Esophagus (tissue), 2 donors: ENCODE data around the gene CCL16. TPM values are rescaled to one million over a fixed set of nuclear protein-coding genes. Genes with fewer than 3 reads are reported as not detected.

ENCODE experiments used
- H3K27ac ChIP-seq, 2 donors: one replicate each; pipeline ENCODE4 v1.5.1; 2013; ENCODE audit warnings: low read depth in 2 of 2, mild to moderate bottlenecking in 2 of 2, inconsistent platforms in 1 of 2, low read length in 1 of 2, moderate library complexity in 1 of 2
- H3K27me3 ChIP-seq, 2 donors: one replicate each; pipeline ENCODE4 v1.6.1; 2013; ENCODE audit warnings: low read length in 2 of 2, control low read depth in 1 of 2, mild to moderate bottlenecking in 1 of 2; ENCODE audit not compliant: insufficient read depth in 2 of 2, control insufficient read depth in 1 of 2
- H3K36me3 ChIP-seq, 2 donors: one replicate each; pipeline ENCODE4 v1.6.1; 2013; ENCODE audit warnings: low read length in 1 of 2; ENCODE audit not compliant: control insufficient read depth in 2 of 2, insufficient read depth in 2 of 2
- H3K4me1 ChIP-seq, 2 donors: one replicate each; pipeline ENCODE4 v1.6.1; 2013; ENCODE audit warnings: low read length in 1 of 2; ENCODE audit not compliant: control insufficient read depth in 2 of 2, insufficient read depth in 2 of 2
- H3K4me3 ChIP-seq, 2 donors: one replicate each; pipeline ENCODE4 v1.5.1; 2013; ENCODE audit warnings: low read length in 2 of 2, mild to moderate bottlenecking in 2 of 2, low read depth in 1 of 2, moderate library complexity in 1 of 2
- H3K9me3 ChIP-seq, 2 donors: one replicate each; pipeline ENCODE4 v1.6.1; 2013; ENCODE audit warnings: mild to moderate bottlenecking in 2 of 2, low read depth in 1 of 2, low read length in 1 of 2, moderate library complexity in 1 of 2; ENCODE audit not compliant: control insufficient read depth in 2 of 2, insufficient read depth in 1 of 2
- WGBS, 2 donors: extraction: QIAGEN DNeasy Blood & Tissue Kit; methylation state at CpG; one replicate each; pipeline ENCODE4 v1.1.7; 2013; 5-methylcytosine and 5-hydroxymethylcytosine counted together
- polyA plus RNA-seq, 2 donors: library from polyadenylated mRNA; stranded (reverse); fragments of 200-250 nt; gene quantifications; one replicate each; pipeline ENCODE4 v1.2.3, GENCODE V29; 2013
- donor health status: healthy with polysubstance abuse.
- donor health status: Bipolar disorder and iron deficiency.

The CCL16 gene
- polyA plus RNA-seq, 2 donors = 0.08 to 0.24 TPM

DNA sequence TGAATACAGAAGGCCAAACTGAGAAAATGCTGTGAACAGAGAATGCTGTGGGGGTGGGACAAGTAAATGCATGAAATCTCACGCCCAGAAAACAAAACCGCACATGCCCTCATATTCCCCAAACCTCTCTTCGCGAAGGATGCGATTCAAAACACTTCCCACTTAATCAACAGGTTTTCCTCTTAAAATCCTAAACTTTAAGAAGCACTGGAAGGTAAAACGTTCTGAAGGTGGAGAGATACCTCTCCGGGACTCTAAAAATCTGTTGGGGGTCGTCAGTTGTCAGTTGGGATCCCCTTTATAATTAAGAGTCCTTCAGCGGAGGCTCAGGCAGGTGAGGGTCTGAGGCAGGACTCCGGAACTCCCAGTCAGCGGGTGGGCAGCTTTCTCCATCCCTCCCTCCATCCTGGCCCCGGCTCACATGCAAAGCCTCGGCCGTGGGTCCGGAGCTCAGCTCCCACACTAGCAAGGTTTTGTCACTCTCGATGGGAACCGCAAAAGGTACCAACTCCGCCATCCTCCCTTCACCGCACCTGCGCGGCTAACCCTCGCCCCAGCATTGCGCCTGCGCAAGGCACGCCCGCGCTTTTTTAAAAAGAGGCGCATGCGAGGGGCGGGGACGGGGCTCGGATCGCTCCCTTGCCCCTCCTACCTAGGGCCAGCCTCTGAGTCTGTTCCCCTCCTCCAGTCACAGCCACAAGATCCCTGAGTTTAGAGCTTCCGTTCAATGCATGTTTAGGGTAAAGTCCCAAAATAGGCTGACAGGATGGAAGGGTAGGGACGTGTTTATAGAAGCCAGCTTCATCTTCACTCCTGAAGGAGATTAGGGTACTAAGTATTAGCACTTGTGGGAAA lies 50.9 kb downstream of the CCL16 start, which contains the start of gene RDM1:
Gene RDM1 (minus strand): TSS at position 563 of the 855 bp plus-strand sequence. CDS start 46 bp downstream, at position 517.
- WGBS, 2 donors = 2% methylated on average over 35 of the region's 35 CpGs
- H3K4me3 ChIP-seq = peak within 1 kb of the TSS; percentile 31 to 38

DNA sequence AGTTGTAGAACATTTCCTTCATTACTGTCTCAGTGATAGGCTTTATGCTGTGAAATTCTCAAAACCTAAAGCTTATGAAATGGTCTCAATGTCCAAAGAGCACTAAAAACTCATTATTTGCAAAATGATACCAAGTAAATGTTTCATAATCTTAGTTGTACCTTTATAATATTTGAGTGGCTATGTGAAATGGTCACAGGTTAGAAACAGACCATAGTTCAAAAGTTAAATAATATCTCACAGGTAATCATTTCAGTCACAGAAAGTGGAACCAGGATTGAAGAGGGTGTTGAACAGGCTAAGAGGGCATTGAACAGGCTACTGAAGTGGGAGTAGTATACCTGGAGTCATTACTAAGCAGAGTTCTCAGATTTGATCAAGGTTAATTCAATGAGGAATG lies 53.6 kb downstream of the CCL16 start:
- no peak overlapping the region for H3K27ac ChIP-seq
- no peaks in the 10 kb centered on the region for H3K27me3 ChIP-seq
- no peaks in the 10 kb centered on the region for H3K4me1 ChIP-seq
- H3K4me3 ChIP-seq = no peak overlapping the region
- H3K36me3 ChIP-seq = no peaks in the 10 kb centered on the region
- no peaks in the 10 kb centered on the region for H3K9me3 ChIP-seq

More for the DNA sequence above, 50.9 kb downstream of the CCL16 start, which contains the start of gene RDM1:
- H3K9me3 ChIP-seq = no peaks in the 10 kb centered on the region
- H3K27ac ChIP-seq = no peak within 1 kb of the TSS
- H3K27me3 ChIP-seq = no peaks in the 10 kb centered on the region
- H3K36me3 ChIP-seq = no peaks in the 10 kb centered on the region
- no peaks in the 10 kb centered on the region for H3K4me1 ChIP-seq

Other genes with a start within 250 kb of the CCL16 start
- under 1 TPM; 0.28 to 0.53 TPM for gene RASL10B, start 249.9 kb downstream of the CCL16 start, polyA plus RNA-seq
- under 1 TPM; 0.01 to 0.08 TPM for gene GAS2L2, start 228.3 kb downstream of the CCL16 start, polyA plus RNA-seq
- gene C17orf50, start 220.6 kb downstream of the CCL16 start, polyA plus RNA-seq = under 1 TPM in 1 of 2 donors, not detected in 1; 0.14 TPM
- 10 to 100 TPM; 14.8 to 21.7 TPM for gene MMP28, start 185.9 kb downstream of the CCL16 start, polyA plus RNA-seq
- 100 to 1,000 TPM in 1 of 2 donors, 10 to 100 TPM in 1; 89.5 to 110 TPM for gene TAF15, start 172.0 kb downstream of the CCL16 start, polyA plus RNA-seq
- under 1 TPM; 0.05 to 0.08 TPM for gene HEATR9, start 112.6 kb downstream of the CCL16 start, polyA plus RNA-seq
- gene CCL5, start 101.1 kb downstream of the CCL16 start, polyA plus RNA-seq = 1 to 10 TPM; 6.3 to 6.9 TPM
- under 1 TPM; 0.55 TPM for gene RDM1, start 50.7 kb downstream of the CCL16 start, polyA plus RNA-seq
- gene LYZL6, start 37.8 kb downstream of the CCL16 start, polyA plus RNA-seq = not detected
- 10 to 100 TPM; 21.9 to 32.3 TPM for gene CCL14, start 5.2 kb upstream of the CCL16 start, polyA plus RNA-seq
- under 1 TPM in 1 of 2 donors, not detected in 1; 0.06 TPM for gene CCL15, start 20.1 kb upstream of the CCL16 start, polyA plus RNA-seq
- 1 to 10 TPM; 1.3 to 3.6 TPM for gene CCL23, start 36.5 kb upstream of the CCL16 start, polyA plus RNA-seq
- gene CCL18, start 82.8 kb upstream of the CCL16 start, polyA plus RNA-seq = under 1 TPM; 0.29 to 0.38 TPM
- gene CCL3, start 108.6 kb upstream of the CCL16 start, polyA plus RNA-seq = under 1 TPM; 0.86 to 0.89 TPM
- 1 to 10 TPM; 1.8 TPM for gene CCL4, start 122.3 kb upstream of the CCL16 start, polyA plus RNA-seq
- gene TBC1D3B, start 195.1 kb upstream of the CCL16 start, polyA plus RNA-seq = 1 to 10 TPM; 5.8 to 6.9 TPM
- under 1 TPM; 0.18 to 0.32 TPM for gene CCL3L1, start 215.3 kb upstream of the CCL16 start, polyA plus RNA-seq
- gene CCL4L2, start 229.6 kb upstream of the CCL16 start, polyA plus RNA-seq = under 1 TPM; 0.45 to 0.92 TPM